ENCODE measurements around the gene TNFAIP8. TPM values are rescaled to one million over a fixed set of nuclear protein-coding genes. Genes with fewer than 3 reads are reported as not detected.

Gene TNFAIP8
- total RNA-seq, 2 experiments from 2014 or later: 141 to 142 TPM

DNA sequence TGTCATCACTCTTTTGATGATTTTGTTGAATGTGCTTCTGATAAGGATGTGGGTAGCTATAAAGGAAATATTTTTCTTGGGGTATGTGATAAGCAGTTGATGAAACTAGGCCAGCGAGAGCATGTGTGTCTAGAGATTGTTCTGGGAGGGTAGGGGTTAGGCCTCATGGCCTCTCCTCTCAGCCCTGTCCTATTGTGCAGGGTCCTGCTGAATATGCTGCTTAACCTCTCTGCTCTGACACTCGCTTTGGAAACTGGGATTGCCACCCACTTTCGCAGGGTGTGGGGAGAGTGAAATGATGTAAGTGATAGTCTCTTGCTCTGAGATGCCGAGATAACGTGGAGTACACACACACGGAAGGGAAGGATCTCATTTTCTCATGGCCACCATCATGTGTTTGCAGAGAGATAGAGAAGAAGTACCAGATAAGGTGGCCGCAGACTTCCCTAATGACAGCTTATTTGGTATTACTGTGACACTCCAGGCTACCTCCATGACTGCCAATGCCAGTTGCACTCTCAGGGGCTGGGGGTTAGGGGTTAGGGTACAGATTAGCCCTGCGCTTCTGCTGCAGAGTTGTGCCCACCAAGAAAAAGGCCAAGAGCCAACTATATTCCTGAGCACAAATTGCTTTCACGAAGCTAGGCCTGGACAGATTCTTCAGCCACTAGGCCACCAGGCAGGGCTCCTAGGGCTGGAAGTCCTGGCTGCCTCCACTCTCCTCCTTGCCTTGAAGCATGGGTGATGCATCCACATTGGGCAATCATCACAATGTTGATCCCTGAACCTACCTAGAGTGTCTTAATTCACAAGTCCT lies 25.2 kb upstream of the TNFAIP8 start:
- DNase-seq: peak; percentile 59
- CTCF ChIA-PET: interaction anchor here (0.9 to 4.2 kb wide), 6 partner anchors 12 to 81 kb away, joined by 3 to 18 read pairs (median 4); no protein-coding TSS in a partner anchor
- Mint-ChIP-seq H3K4me1 (ENCODE audit: low read depth) (peaks cover 93% of the 10 kb centered on the region), H3K36me3 (ENCODE audit: low read depth) (peaks cover 16% of the 10 kb centered on the region), H3K4me3 (peak overlapping the region; percentile 31), H3K27me3 (ENCODE audit: low read depth) (no peaks in the 10 kb centered on the region), H3K27ac (peak overlapping the region; percentile 96), H3K9me3 (no peaks in the 10 kb centered on the region)
- intact Hi-C loops (cut with micrococcal nuclease): no loop called here

- Mint-ChIP-seq H3K4me1 (ENCODE audit: low read depth) (peaks cover 91% of the 10 kb centered on the region), H3K27me3 (ENCODE audit: low read depth) (no peaks in the 10 kb centered on the region), H3K9me3 (no peaks in the 10 kb centered on the region), H3K27ac (peak overlapping the region; percentile 96), H3K4me3 (peak overlapping the region; percentile 3), H3K36me3 (ENCODE audit: low read depth) (peaks cover 12% of the 10 kb centered on the region)
- no peak for DNase-seq
- intact Hi-C loops (cut with micrococcal nuclease): loop anchor here (1.0 to 2.0 kb wide), 2 partner anchors 295 to 301 kb away; no protein-coding TSS in a partner anchor
- CTCF ChIA-PET: interaction anchor here (1.4 to 3.2 kb wide), 2 partner anchors 16 to 80 kb away, joined by 4 to 12 read pairs; no protein-coding TSS in a partner anchor
These were observed 24.2 kb upstream of the TNFAIP8 start for GRCh38 chr5:119331566-119332095.

GRCh38 chr5:119332208-119332607 lies 23.6 kb upstream of the TNFAIP8 start:
- intact Hi-C loops (cut with micrococcal nuclease): loop anchor here (1.0 to 2.0 kb wide), 2 partner anchors 296 to 301 kb away; no protein-coding TSS in a partner anchor
- H3K4me3 Mint-ChIP-seq: peak overlapping the region; percentile 73
- no peaks in the 10 kb centered on the region for H3K9me3 Mint-ChIP-seq
- CTCF ChIA-PET: interaction anchor here (0.6 to 3.2 kb wide), 3 partner anchors 16 to 80 kb away, joined by 4 to 12 read pairs (median 5); no protein-coding TSS in a partner anchor
- H3K27me3 Mint-ChIP-seq (ENCODE audit: low read depth): no peaks in the 10 kb centered on the region
- peaks cover 12% of the 10 kb centered on the region for H3K36me3 Mint-ChIP-seq (ENCODE audit: low read depth)
- H3K4me1 Mint-ChIP-seq (ENCODE audit: low read depth): peaks cover 91% of the 10 kb centered on the region
- DNase-seq: no peak
- H3K27ac Mint-ChIP-seq: peak overlapping the region; percentile 96

DNA sequence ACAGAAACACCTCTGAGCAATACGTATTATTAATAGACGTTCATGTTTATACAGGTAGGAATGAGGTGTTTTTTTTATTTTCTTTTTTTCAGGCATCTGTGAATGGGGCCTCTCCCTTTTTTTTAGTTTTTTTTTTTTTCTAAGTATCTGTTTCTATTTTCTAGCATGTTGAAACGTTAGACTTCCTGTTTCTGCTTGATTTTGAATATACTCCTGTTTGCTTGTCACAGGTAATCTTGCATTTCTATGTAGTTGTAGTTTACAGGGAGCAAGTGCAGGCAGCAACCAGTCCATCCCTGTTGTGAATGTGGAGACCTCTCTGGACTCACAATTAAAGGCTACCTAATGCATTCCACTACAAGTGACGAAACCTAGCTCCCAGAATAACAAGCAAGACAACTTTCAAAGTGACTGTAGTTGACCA lies 22.8 kb upstream of the TNFAIP8 start:
- intact Hi-C loops (cut with micrococcal nuclease): loop anchor here (1.0 to 2.0 kb wide), 8 partner anchors 8 to 302 kb away; no protein-coding TSS in a partner anchor
- no peak for DNase-seq
- Mint-ChIP-seq H3K27ac (peak overlapping the region; percentile 96), H3K9me3 (no peaks in the 10 kb centered on the region), H3K4me3 (peak overlapping the region; percentile 73), H3K4me1 (ENCODE audit: low read depth) (peaks cover 92% of the 10 kb centered on the region), H3K27me3 (ENCODE audit: low read depth) (no peaks in the 10 kb centered on the region), H3K36me3 (ENCODE audit: low read depth) (peaks cover 12% of the 10 kb centered on the region)
- CTCF ChIA-PET: interaction anchor here (0.6 to 9.6 kb wide), 5 partner anchors 14 to 79 kb away, joined by 3 to 54 read pairs (median 5); no protein-coding TSS in a partner anchor

GRCh38 chr5:119333421-119333851 lies 22.4 kb upstream of the TNFAIP8 start:
- DNase-seq: peak; percentile 60
- CTCF ChIA-PET: interaction anchor here (1.0 to 9.6 kb wide), 4 partner anchors 14 to 78 kb away, joined by 3 to 54 read pairs (median 8); no protein-coding TSS in a partner anchor
- no peaks in the 10 kb centered on the region for H3K9me3 Mint-ChIP-seq
- H3K27me3 Mint-ChIP-seq (ENCODE audit: low read depth): no peaks in the 10 kb centered on the region
- peak overlapping the region; percentile 73 for H3K4me3 Mint-ChIP-seq
- intact Hi-C loops (cut with micrococcal nuclease): loop anchor here (1.0 to 2.0 kb wide), 7 partner anchors 8 to 303 kb away; no protein-coding TSS in a partner anchor
- H3K4me1 Mint-ChIP-seq (ENCODE audit: low read depth): peaks cover 92% of the 10 kb centered on the region
- H3K36me3 Mint-ChIP-seq (ENCODE audit: low read depth): peaks cover 10% of the 10 kb centered on the region
- peak overlapping the region; percentile 96 for H3K27ac Mint-ChIP-seq

GRCh38 chr5:119335261-119335677 lies 20.6 kb upstream of the TNFAIP8 start:
- CTCF ChIA-PET: interaction anchor here (0.7 to 9.6 kb wide), 15 partner anchors 11 to 77 kb away, joined by 3 to 54 read pairs (median 4); partner anchors contain the start of gene TNFAIP8
- intact Hi-C loops (cut with micrococcal nuclease): no loop called here
- no peak for DNase-seq
- peaks cover 15% of the 10 kb centered on the region for H3K36me3 Mint-ChIP-seq (ENCODE audit: low read depth)
- H3K4me3 Mint-ChIP-seq: peak overlapping the region; percentile 73
- peak overlapping the region; percentile 96 for H3K27ac Mint-ChIP-seq
- no peaks in the 10 kb centered on the region for H3K27me3 Mint-ChIP-seq (ENCODE audit: low read depth)
- no peaks in the 10 kb centered on the region for H3K9me3 Mint-ChIP-seq
- peaks cover 92% of the 10 kb centered on the region for H3K4me1 Mint-ChIP-seq (ENCODE audit: low read depth)

GRCh38 chr5:119336262-119336661 lies 19.6 kb upstream of the TNFAIP8 start:
- DNase-seq: no peak
- Mint-ChIP-seq H3K4me1 (ENCODE audit: low read depth) (peaks cover 92% of the 10 kb centered on the region), H3K27me3 (ENCODE audit: low read depth) (no peaks in the 10 kb centered on the region), H3K36me3 (ENCODE audit: low read depth) (peaks cover 12% of the 10 kb centered on the region), H3K27ac (peak overlapping the region; percentile 96), H3K4me3 (peak overlapping the region; percentile 43), H3K9me3 (no peaks in the 10 kb centered on the region)
- CTCF ChIA-PET: interaction anchor here (0.7 to 9.6 kb wide), 12 partner anchors 11 to 76 kb away, joined by 3 to 54 read pairs (median 4); partner anchors contain the start of gene TNFAIP8
- intact Hi-C loops (cut with micrococcal nuclease): no loop called here

DNA sequence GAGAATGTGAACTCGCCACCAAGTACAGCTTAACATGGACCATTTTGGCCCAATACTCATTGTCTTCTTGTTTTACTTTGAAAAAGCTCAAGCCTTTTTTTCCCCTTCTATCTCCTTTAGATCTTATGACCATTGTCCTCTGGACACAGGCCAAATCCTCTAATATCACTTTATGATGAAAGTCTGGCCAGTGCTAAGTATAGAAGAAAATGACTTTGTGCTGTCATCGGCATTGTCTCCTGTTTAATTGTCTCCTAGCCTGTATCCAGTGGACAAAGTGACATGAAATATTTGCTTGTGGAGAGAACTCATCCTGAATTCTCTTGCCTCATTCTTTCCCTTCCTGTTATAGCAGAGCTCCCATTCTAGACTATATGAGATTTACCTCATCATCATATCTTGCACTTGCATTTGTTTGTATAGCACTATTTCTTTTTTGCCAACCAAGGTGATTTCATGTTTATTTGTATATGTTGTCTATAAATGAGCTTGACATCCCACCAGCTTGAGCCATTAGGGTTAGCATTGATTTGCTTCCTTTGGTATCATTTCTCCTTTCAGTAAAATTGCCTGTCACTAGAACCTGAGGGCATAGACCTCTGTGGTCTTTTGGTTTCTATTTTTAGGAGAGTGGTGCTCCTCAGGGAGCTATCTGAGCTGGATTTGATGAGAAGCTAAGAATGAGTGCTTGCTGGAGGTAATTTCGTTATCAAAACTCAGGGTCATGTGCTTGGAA lies 18.8 kb upstream of the TNFAIP8 start:
- Mint-ChIP-seq H3K36me3 (ENCODE audit: low read depth) (peaks cover 12% of the 10 kb centered on the region), H3K4me3 (peak overlapping the region; percentile 10), H3K9me3 (no peaks in the 10 kb centered on the region), H3K4me1 (ENCODE audit: low read depth) (peaks cover 92% of the 10 kb centered on the region), H3K27me3 (ENCODE audit: low read depth) (no peaks in the 10 kb centered on the region), H3K27ac (peak overlapping the region; percentile 96)
- intact Hi-C loops (cut with micrococcal nuclease): no loop called here
- no peak for DNase-seq
- CTCF ChIA-PET: interaction anchor here (0.6 to 9.6 kb wide), 18 partner anchors 9 to 350 kb away, joined by 3 to 54 read pairs (median 4); partner anchors contain the start of gene TNFAIP8

- peak overlapping the region; percentile 33 for H3K4me3 Mint-ChIP-seq
- H3K27ac Mint-ChIP-seq: peak overlapping the region; percentile 96
- DNase-seq: no peak
- peaks cover 92% of the 10 kb centered on the region for H3K4me1 Mint-ChIP-seq (ENCODE audit: low read depth)
- intact Hi-C loops (cut with micrococcal nuclease): no loop called here
- CTCF ChIA-PET: interaction anchor here (0.8 to 9.6 kb wide), 11 partner anchors 9 to 351 kb away, joined by 3 to 54 read pairs (median 10); partner anchors contain the start of genes DTWD2 and TNFAIP8
- no peaks in the 10 kb centered on the region for H3K27me3 Mint-ChIP-seq (ENCODE audit: low read depth)
- peaks cover 11% of the 10 kb centered on the region for H3K36me3 Mint-ChIP-seq (ENCODE audit: low read depth)
- H3K9me3 Mint-ChIP-seq: no peaks in the 10 kb centered on the region
These were observed 17.4 kb upstream of the TNFAIP8 start for GRCh38 chr5:119338326-119338946.

GRCh38 chr5:119339344-119339743 lies 16.5 kb upstream of the TNFAIP8 start:
- Mint-ChIP-seq H3K27ac (peak overlapping the region; percentile 96), H3K4me1 (ENCODE audit: low read depth) (peaks cover 95% of the 10 kb centered on the region), H3K4me3 (peak overlapping the region; percentile 25), H3K27me3 (ENCODE audit: low read depth) (no peaks in the 10 kb centered on the region), H3K36me3 (ENCODE audit: low read depth) (peaks cover 11% of the 10 kb centered on the region), H3K9me3 (no peaks in the 10 kb centered on the region)
- DNase-seq: no peak
- CTCF ChIA-PET: interaction anchor here (0.7 to 9.6 kb wide), 8 partner anchors 11 to 351 kb away, joined by 3 to 54 read pairs (median 8); partner anchors contain the start of gene DTWD2
- intact Hi-C loops (cut with micrococcal nuclease): no loop called here

GRCh38 chr5:119339965-119340364 lies 15.9 kb upstream of the TNFAIP8 start:
- Mint-ChIP-seq H3K4me1 (ENCODE audit: low read depth) (peaks cover 92% of the 10 kb centered on the region), H3K27ac (peak overlapping the region; percentile 96), H3K9me3 (no peaks in the 10 kb centered on the region), H3K27me3 (ENCODE audit: low read depth) (no peaks in the 10 kb centered on the region), H3K4me3 (peak overlapping the region; percentile 69), H3K36me3 (ENCODE audit: low read depth) (peaks cover 10% of the 10 kb centered on the region)
- CTCF ChIA-PET: interaction anchor here (0.7 to 9.6 kb wide), 16 partner anchors 12 to 352 kb away, joined by 3 to 54 read pairs (median 4); partner anchors contain the start of genes DTWD2 and TNFAIP8
- DNase-seq: peak; percentile 58
- intact Hi-C loops (cut with micrococcal nuclease): loop anchor here (1.0 to 2.0 kb wide), 3 partner anchors 25 to 269 kb away; partner anchors contain the start of gene DMXL1
